ENCODE results near the gene IL11RA.

- TF ChIP-seq CTCF (conservative IDR thresholded peaks at IDR 0.05; ENCODE audit: low read length) (peak; percentile 80), EZH2phosphoT487 (IDR thresholded peaks at IDR 0.05; ENCODE audit: borderline replicate concordance, low read depth, low read length) (no peak)
Measured at GRCh38 chr9:34646211-34647083, 5.5 kb upstream of the IL11RA start, which contains the start of gene GALT.

All from OCI-LY7 (cell line).